Peyer's patch (tissue), 4 donors: Measurements from ENCODE around the gene CDC42. TPM values are rescaled to one million over a fixed set of nuclear protein-coding genes. Genes with fewer than 3 reads are reported as not detected.
"Not testable (repeated sequence)": the region's sequence is repeated elsewhere in the genome, so short reads cannot be mapped to it uniquely, and the experiment has no call there.

Experiments used
- DNase-seq, 3 donors: peaks; one replicate each; pipeline ENCODE4 v3.0.0-alpha.2; 2017 to 2019
- H3K27ac ChIP-seq, 4 donors: fragments of 200-600 bp; sonication (generic); one replicate each; pipeline ENCODE4 v1.5.1; 2016 to 2019
- H3K27me3 ChIP-seq, 2 donors: fragments of 200-600 bp; sonication (generic); one replicate each; pipeline ENCODE4 v1.5.1; 2019
- H3K36me3 ChIP-seq, 3 donors: fragments of 200-600 bp; sonication (generic); one replicate each; pipeline ENCODE4 v1.5.1; 2016 to 2019
- H3K4me1 ChIP-seq, 4 donors: fragments of 200-600 bp; sonication (generic); one replicate each; pipeline ENCODE4 v1.5.1; 2016 to 2019
- H3K4me3 ChIP-seq, 4 donors: fragments of 200-600 bp; sonication (generic); 1 replicate in 3 of 4; 2 replicates in 1 of 4; pipeline ENCODE4 v1.5.1; 2016 to 2019; ENCODE audit warnings: mild to moderate bottlenecking in 1 of 4
- H3K9me3 ChIP-seq, 4 donors: fragments of 200-600 bp; sonication (generic); one replicate each; pipeline ENCODE4 v1.5.1; 2016 to 2019; ENCODE audit warnings: mild to moderate bottlenecking in 1 of 4
- CTCF ChIP-seq, 6 experiments: fragments of 450-650 bp in 4 of 6; fragments of 200-600 bp in 2 of 6; sonication (generic) in 1 of 6; IDR thresholded peaks; one replicate each; pipeline ENCODE4 v1.5.1; 2017 to 2019; ENCODE audit warnings: antibody characterized with exemption in 6 of 6, mild to moderate bottlenecking in 3 of 6, moderate library complexity in 1 of 6
- POLR2A ChIP-seq, 2 donors: fragments of 450-650 bp; IDR thresholded peaks; one replicate each; pipeline ENCODE4 v1.5.1; 2017; ENCODE audit warnings: antibody characterized with exemption in 2 of 2, mild to moderate bottlenecking in 2 of 2, moderate library complexity in 2 of 2
- total RNA-seq, 4 donors: library from RNA; depleted of rRNA; stranded (reverse); fragments of >200 nt; gene quantifications; one replicate each; pipeline ENCODE4 v1.1.0, GENCODE V29; 2016

The CDC42 gene
- total RNA-seq, 4 donors from 2014 or later, result 89.6 to 224 (median 157) TPM

DNA sequence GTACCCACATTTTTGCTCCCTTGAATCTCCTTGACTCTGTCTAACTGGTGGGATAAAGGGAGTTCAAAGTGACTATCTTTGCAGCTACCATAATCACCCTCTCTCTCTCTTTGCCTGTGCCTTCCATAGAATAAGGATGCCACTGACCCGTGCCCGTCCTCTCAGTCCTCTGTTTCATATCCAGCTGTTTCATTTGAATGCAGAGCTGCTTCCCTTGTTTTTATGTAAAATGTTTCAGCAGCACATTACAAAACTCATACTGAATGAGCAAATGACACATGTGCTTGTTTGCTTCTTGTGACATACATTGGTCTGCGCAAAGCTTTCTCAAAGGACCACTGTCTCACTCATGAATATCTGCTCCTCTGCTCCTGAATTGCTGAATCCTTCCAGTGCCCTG, 38.4 kb downstream of the CDC42 start:
- Histone ChIP-seq H3K27me3 (no peaks in the 10 kb centered on the region), H3K9me3 (no peaks in the 10 kb centered on the region), H3K4me1 (peaks cover 0 to 21% (median 12%) of the 10 kb centered on the region in 4 donors), H3K27ac (no peak overlapping the region), H3K36me3 (peaks cover 0 to 73% (median 0%) of the 10 kb centered on the region in 3 donors), H3K4me3 (no peak overlapping the region)
- no peak for DNase-seq
- TF ChIP-seq POLR2A (IDR thresholded peaks at IDR 0.05), result no peak
- no peak for TF ChIP-seq CTCF (IDR thresholded peaks at IDR 0.05)

- not testable (repeated sequence) for H3K9me3 ChIP-seq, H3K27ac ChIP-seq, H3K4me3 ChIP-seq, H3K27me3 ChIP-seq
- Histone ChIP-seq H3K36me3 (peaks cover 0 to 73% (median 0%) of the 10 kb centered on the region in 3 donors), H3K4me1 (peaks cover 0 to 21% (median 12%) of the 10 kb centered on the region in 4 donors)
- DNase-seq, result peak in 2 of 3 donors; percentile 58 to 65
Observed at GRCh38 chr1:22092026-22092768, 39.7 kb downstream of the CDC42 start.

DNA sequence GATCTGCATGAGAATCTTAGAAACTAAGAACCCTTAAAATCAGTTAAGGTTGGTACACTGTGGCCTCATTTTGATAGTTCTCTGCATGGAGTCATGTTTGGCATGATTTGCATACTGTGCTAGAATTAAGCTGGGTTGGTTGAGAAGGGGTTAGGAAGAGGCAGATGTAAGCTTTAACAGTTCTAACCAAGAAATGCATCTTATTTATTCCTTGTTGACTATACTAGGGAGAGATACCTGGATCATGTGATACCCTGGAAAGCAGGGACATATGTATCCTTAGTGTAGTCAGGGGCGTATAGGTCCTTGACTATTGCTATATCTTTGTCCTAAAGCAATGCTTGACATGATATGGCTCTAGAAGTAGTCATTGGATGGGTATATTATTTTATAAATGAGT, 41.0 kb downstream of the CDC42 start:
- Histone ChIP-seq H3K27me3 (no peaks in the 10 kb centered on the region), H3K27ac (no peak overlapping the region), H3K36me3 (peaks cover 0 to 77% (median 0%) of the 10 kb centered on the region in 3 donors), H3K4me1 (peaks cover 0 to 20% (median 10%) of the 10 kb centered on the region in 4 donors), H3K4me3 (no peak overlapping the region), H3K9me3 (no peaks in the 10 kb centered on the region)
- no peak for DNase-seq
- TF ChIP-seq POLR2A (IDR thresholded peaks at IDR 0.05) (no peak), CTCF (IDR thresholded peaks at IDR 0.05) (no peak)

- Histone ChIP-seq H3K36me3 (peaks cover 0 to 77% (median 0%) of the 10 kb centered on the region in 3 donors), H3K27ac (no peak overlapping the region), H3K4me1 (peaks cover 0 to 3% (median 0%) of the 10 kb centered on the region in 4 donors), H3K9me3 (no peaks in the 10 kb centered on the region), H3K27me3 (no peaks in the 10 kb centered on the region), H3K4me3 (no peak overlapping the region)
- DNase-seq, result no peak
- TF ChIP-seq POLR2A (IDR thresholded peaks at IDR 0.05) (no peak), CTCF (IDR thresholded peaks at IDR 0.05) (no peak)
Observed at GRCh38 chr1:22096036-22096435, 43.5 kb downstream of the CDC42 start.

DNA sequence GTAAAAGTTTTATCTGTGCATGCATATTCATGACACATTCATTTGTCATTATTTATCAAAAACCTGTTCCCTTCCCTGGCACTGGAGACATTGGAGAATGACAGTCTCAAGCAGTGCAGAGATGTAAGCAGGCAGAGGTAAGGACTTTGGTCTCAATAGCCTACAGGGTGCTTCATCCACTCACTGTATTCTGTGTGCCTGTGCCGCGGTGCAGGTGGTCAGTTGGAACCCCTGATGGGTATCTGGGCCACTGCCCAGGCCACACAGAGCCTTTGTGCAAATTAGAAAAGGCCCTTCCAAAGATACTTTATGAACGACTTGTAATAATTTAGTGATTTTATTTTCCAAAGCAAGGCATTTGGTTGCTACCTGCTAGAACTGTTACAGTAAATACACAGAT, 44.0 kb downstream of the CDC42 start:
- peaks cover 0 to 74% (median 0%) of the 10 kb centered on the region in 3 donors for H3K36me3 ChIP-seq
- TF ChIP-seq POLR2A (IDR thresholded peaks at IDR 0.05) (no peak), CTCF (IDR thresholded peaks at IDR 0.05) (no peak)

GRCh38 chr1:22098752-22099151, 46.2 kb downstream of the CDC42 start:
- no peak for TF ChIP-seq CTCF (IDR thresholded peaks at IDR 0.05)
- no peak for TF ChIP-seq POLR2A (IDR thresholded peaks at IDR 0.05)
- Histone ChIP-seq H3K36me3 (peaks cover 0 to 57% (median 0%) of the 10 kb centered on the region in 3 donors), H3K4me3 (no peak overlapping the region), H3K4me1 (peaks cover 0 to 4% (median 0%) of the 10 kb centered on the region in 4 donors), H3K27ac (no peak overlapping the region), H3K9me3 (no peaks in the 10 kb centered on the region), H3K27me3 (no peaks in the 10 kb centered on the region)
- DNase-seq, result no peak

More for the DNA sequence above, 44.0 kb downstream of the CDC42 start:
- Histone ChIP-seq H3K4me1 (peaks cover 0 to 4% (median 0%) of the 10 kb centered on the region in 4 donors), H3K9me3 (no peaks in the 10 kb centered on the region), H3K27ac (no peak overlapping the region), H3K4me3 (no peak overlapping the region), H3K27me3 (no peaks in the 10 kb centered on the region)
- no peak for DNase-seq
